Measurements from ENCODE around the gene HNRNPH2.

The HNRNPH2 gene

DNA sequence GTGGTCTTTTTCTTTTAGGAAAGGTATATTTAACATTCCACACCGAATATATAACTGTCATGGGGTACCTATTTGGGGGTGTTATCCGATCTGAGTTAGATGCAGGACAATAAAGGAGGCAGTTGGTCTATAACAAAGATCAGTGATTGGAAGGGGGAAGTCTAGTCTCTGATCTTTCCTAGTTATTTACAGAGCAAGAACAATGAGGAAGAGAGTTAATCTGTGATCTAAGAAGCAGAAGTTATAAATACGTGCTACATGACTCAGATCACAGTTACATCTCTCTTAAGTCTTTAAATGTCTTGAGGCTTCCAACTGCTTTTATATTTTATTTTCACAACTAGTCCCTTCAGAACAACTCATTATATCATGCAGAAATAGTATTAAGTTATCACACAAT, 44.0 kb downstream of the HNRNPH2 start:
- H2AFZ ChIP-seq (ENCODE audit: low read depth, low read length, severe bottlenecking), result no peak overlapping the region
- H3F3A ChIP-seq (ENCODE audit: insufficient read depth), result no peaks in the 10 kb centered on the region
- no peaks in the 10 kb centered on the region for H3K27me3 ChIP-seq (ENCODE audit: low read length)
- no peak overlapping the region for H3K4me3 ChIP-seq (ENCODE audit: insufficient read depth, low read length, poor library complexity, severe bottlenecking)
- no peaks in the 10 kb centered on the region for H3K36me3 ChIP-seq (ENCODE audit: low read length)
- H3K9me3 ChIP-seq (ENCODE audit: insufficient read depth, low read length), result no peaks in the 10 kb centered on the region
- no peak overlapping the region for H3K4me2 ChIP-seq (ENCODE audit: low read depth, low read length, poor library complexity, severe bottlenecking)
- no peaks in the 10 kb centered on the region for H4K20me1 ChIP-seq (ENCODE audit: low read depth, low read length)
- H3K9ac ChIP-seq (ENCODE audit: low read length), result no peak overlapping the region
- H3K79me2 ChIP-seq (ENCODE audit: insufficient read depth, low read length), result no peaks in the 10 kb centered on the region
- H3K27ac ChIP-seq (ENCODE audit: low read depth, low read length), result no peak overlapping the region
- H3K9me2 ChIP-seq (replicated peaks; ENCODE audit: insufficient read depth, low read length), result no peaks in the 10 kb centered on the region
- TF ChIP-seq, protein P1, sequence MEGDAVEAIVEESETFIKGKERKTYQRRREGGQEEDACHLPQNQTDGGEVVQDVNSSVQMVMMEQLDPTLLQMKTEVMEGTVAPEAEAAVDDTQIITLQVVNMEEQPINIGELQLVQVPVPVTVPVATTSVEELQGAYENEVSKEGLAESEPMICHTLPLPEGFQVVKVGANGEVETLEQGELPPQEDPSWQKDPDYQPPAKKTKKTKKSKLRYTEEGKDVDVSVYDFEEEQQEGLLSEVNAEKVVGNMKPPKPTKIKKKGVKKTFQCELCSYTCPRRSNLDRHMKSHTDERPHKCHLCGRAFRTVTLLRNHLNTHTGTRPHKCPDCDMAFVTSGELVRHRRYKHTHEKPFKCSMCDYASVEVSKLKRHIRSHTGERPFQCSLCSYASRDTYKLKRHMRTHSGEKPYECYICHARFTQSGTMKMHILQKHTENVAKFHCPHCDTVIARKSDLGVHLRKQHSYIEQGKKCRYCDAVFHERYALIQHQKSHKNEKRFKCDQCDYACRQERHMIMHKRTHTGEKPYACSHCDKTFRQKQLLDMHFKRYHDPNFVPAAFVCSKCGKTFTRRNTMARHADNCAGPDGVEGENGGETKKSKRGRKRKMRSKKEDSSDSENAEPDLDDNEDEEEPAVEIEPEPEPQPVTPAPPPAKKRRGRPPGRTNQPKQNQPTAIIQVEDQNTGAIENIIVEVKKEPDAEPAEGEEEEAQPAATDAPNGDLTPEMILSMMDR (IDR thresholded peaks at IDR 0.05; ENCODE audit: insufficient read depth, low read length, poor library complexity, severe bottlenecking), result no peak
- TF ChIP-seq EZH2phosphoT487 (conservative IDR thresholded peaks at IDR 0.05; ENCODE audit: low read length), result no peak

DNA sequence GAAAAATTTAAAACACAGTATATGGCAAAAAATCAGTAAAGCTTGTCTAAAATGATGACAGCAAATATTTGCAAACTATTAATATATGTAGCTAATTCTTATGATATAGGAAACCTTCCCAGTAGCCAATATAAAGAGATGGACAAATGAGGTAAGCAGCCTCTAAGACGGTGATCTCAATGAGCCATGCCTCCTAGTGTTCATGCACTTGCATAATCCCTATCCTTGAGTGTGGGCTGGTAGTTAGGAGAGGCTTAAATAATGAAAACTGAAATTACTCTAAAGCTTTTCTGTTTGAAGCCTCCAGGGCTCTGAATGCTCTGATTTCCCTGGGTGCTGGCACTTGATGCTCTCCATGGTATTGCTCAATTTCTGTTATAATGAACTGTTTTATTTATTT, 52.6 kb downstream of the HNRNPH2 start:
- H2AFZ ChIP-seq (ENCODE audit: low read depth, low read length, severe bottlenecking), result no peak overlapping the region

DNA sequence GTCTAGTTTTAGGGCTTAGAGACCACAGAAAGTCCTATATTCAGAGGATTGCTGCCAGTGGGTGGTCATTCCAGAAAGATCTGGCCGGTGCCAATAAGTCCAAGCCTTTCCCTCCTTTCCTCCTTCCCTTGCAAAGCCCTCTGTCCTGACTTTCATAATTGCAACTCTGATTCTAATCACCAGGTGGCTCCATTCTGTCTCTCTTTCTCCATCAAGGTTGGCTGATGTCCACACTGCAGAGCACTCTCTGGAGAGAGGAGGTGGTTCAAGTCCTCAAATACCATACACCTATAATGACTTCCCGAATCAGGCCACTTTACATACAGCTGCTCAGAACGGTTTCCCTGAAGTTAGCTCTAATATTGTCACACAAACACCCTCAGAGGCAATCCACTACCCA, 54.9 kb downstream of the HNRNPH2 start:
- Histone ChIP-seq H3K79me2 (ENCODE audit: insufficient read depth, low read length) (no peaks in the 10 kb centered on the region), H3K9me3 (ENCODE audit: insufficient read depth, low read length) (no peaks in the 10 kb centered on the region), H3K4me2 (ENCODE audit: low read depth, low read length, poor library complexity, severe bottlenecking) (no peak overlapping the region), H3K9me2 (replicated peaks; ENCODE audit: insufficient read depth, low read length) (no peaks in the 10 kb centered on the region), H3K36me3 (ENCODE audit: low read length) (no peaks in the 10 kb centered on the region), H2AFZ (ENCODE audit: low read depth, low read length, severe bottlenecking) (no peak overlapping the region), H4K20me1 (ENCODE audit: low read depth, low read length) (no peaks in the 10 kb centered on the region), H3K4me3 (ENCODE audit: insufficient read depth, low read length, poor library complexity, severe bottlenecking) (no peak overlapping the region), H3K27ac (ENCODE audit: low read depth, low read length) (no peak overlapping the region), H3K27me3 (ENCODE audit: low read length) (no peaks in the 10 kb centered on the region), H3K9ac (ENCODE audit: low read length) (no peak overlapping the region), H3F3A (ENCODE audit: insufficient read depth) (no peaks in the 10 kb centered on the region)
- no peak for TF ChIP-seq EZH2phosphoT487 (conservative IDR thresholded peaks at IDR 0.05; ENCODE audit: low read length)
- TF ChIP-seq, protein P1 (IDR thresholded peaks at IDR 0.05; ENCODE audit: insufficient read depth, low read length, poor library complexity, severe bottlenecking), result no peak

More for the DNA sequence above, 52.6 kb downstream of the HNRNPH2 start:
- Histone ChIP-seq H3K9ac (ENCODE audit: low read length) (no peak overlapping the region), H3K36me3 (ENCODE audit: low read length) (no peaks in the 10 kb centered on the region), H3K9me3 (ENCODE audit: insufficient read depth, low read length) (no peaks in the 10 kb centered on the region), H3K27me3 (ENCODE audit: low read length) (no peaks in the 10 kb centered on the region), H3K27ac (ENCODE audit: low read depth, low read length) (no peak overlapping the region), H4K20me1 (ENCODE audit: low read depth, low read length) (no peaks in the 10 kb centered on the region), H3K79me2 (ENCODE audit: insufficient read depth, low read length) (no peaks in the 10 kb centered on the region), H3K4me2 (ENCODE audit: low read depth, low read length, poor library complexity, severe bottlenecking) (no peak overlapping the region), H3F3A (ENCODE audit: insufficient read depth) (no peaks in the 10 kb centered on the region), H3K4me3 (ENCODE audit: insufficient read depth, low read length, poor library complexity, severe bottlenecking) (no peak overlapping the region), H3K9me2 (replicated peaks; ENCODE audit: insufficient read depth, low read length) (no peaks in the 10 kb centered on the region)
- no peak for TF ChIP-seq EZH2phosphoT487 (conservative IDR thresholded peaks at IDR 0.05; ENCODE audit: low read length)
- TF ChIP-seq, protein P1 (IDR thresholded peaks at IDR 0.05; ENCODE audit: insufficient read depth, low read length, poor library complexity, severe bottlenecking), result no peak
